Activated CD8-positive, alpha-beta memory T cell treated with anti-CD3 and anti-CD28 coated beads, Interleukin-2, amount 50 U/mL, for 24 hours (primary cell): ENCODE results near the gene FRMD3.

Experiments used
- DNase-seq: peaks from one replicate; pipeline ENCODE4 v3.0.0-alpha.2; 2020; ENCODE audit errors: extremely low read depth

FRMD3 gene

GRCh38 chr9:83236029-83236696 is 302.0 kb downstream of the FRMD3 start:
- DNase-seq: no peak

GRCh38 chr9:83235526-83235925 is 302.7 kb downstream of the FRMD3 start:
- no peak for DNase-seq

GRCh38 chr9:83234541-83234940 is 303.7 kb downstream of the FRMD3 start:
- DNase-seq: no peak

GRCh38 chr9:83233647-83234046 is 304.6 kb downstream of the FRMD3 start:
- no peak for DNase-seq

- DNase-seq: no peak
Observed at GRCh38 chr9:83231039-83231438, 307.2 kb downstream of the FRMD3 start.

- DNase-seq: no peak
Observed at GRCh38 chr9:83220730-83221129, 317.5 kb downstream of the FRMD3 start.

- DNase-seq: no peak
Observed at GRCh38 chr9:83219924-83220438, 318.2 kb downstream of the FRMD3 start.

GRCh38 chr9:83219154-83219923 is 318.9 kb downstream of the FRMD3 start:
- DNase-seq: no peak

GRCh38 chr9:83218411-83219090 is 319.6 kb downstream of the FRMD3 start:
- no peak for DNase-seq

- no peak for DNase-seq
Observed at GRCh38 chr9:83209188-83209731, 328.9 kb downstream of the FRMD3 start.

- DNase-seq: no peak
Observed at GRCh38 chr9:83208065-83208850, 329.9 kb downstream of the FRMD3 start.

GRCh38 chr9:83204047-83204446 is 334.2 kb downstream of the FRMD3 start:
- DNase-seq: no peak

GRCh38 chr9:83200531-83200930 is 337.7 kb downstream of the FRMD3 start:
- DNase-seq: no peak

- DNase-seq: no peak
Observed at GRCh38 chr9:83199832-83200231, 338.4 kb downstream of the FRMD3 start.

GRCh38 chr9:83199240-83199639 is 339.0 kb downstream of the FRMD3 start:
- DNase-seq: no peak

- no peak for DNase-seq
Observed at GRCh38 chr9:83198371-83198770, 339.8 kb downstream of the FRMD3 start.

GRCh38 chr9:83197591-83197990 is 340.6 kb downstream of the FRMD3 start:
- DNase-seq: no peak

- no peak for DNase-seq
Observed at GRCh38 chr9:83196946-83197345, 341.3 kb downstream of the FRMD3 start.
